D341Med (cell line): Measurements from ENCODE around the gene OR5I1.
"Not testable (repeated sequence)": the region's sequence is repeated elsewhere in the genome, so short reads cannot be mapped to it uniquely, and the experiment has no call there.

Experiments
- DNase-seq: peaks from one replicate; pipeline ENCODE4 v3.0.0; 2012; ENCODE audit warnings: low spot score

The OR5I1 gene

GRCh38 chr11:55936300-55936699 is at the start of gene OR5I1:
Gene OR5I1, minus strand, starts transcription at chr11:55936400. Its CDS starts 0 bp downstream, at chr11:55936400.
- DNase-seq, result no peak

GRCh38 chr11:55970935-55971334 is 34.7 kb upstream of the OR5I1 start:
- no peak for DNase-seq

- no peak for DNase-seq
These were observed 33.6 kb upstream of the OR5I1 start, which contains the start of gene OR10AG1 for GRCh38 chr11:55969845-55970244. Gene OR10AG1, minus strand, starts transcription at chr11:55969945. Its CDS starts 38 bp downstream, at chr11:55969907.

GRCh38 chr11:55967914-55968313 is 31.7 kb upstream of the OR5I1 start:
- no peak for DNase-seq

- no peak for DNase-seq
These were observed 30.2 kb upstream of the OR5I1 start for GRCh38 chr11:55966391-55966790.

- DNase-seq, result no peak
These were observed 20.3 kb upstream of the OR5I1 start for GRCh38 chr11:55956521-55956920.

GRCh38 chr11:55949330-55949729 is 13.1 kb upstream of the OR5I1 start:
- DNase-seq, result no peak

GRCh38 chr11:55942785-55943392 is 6.7 kb upstream of the OR5I1 start:
- peak; percentile 18 for DNase-seq

GRCh38 chr11:55920537-55920936 is 15.7 kb downstream of the OR5I1 start:
- no peak for DNase-seq

GRCh38 chr11:55914482-55914881 is 21.7 kb downstream of the OR5I1 start, which contains the start of gene OR5W2:
Gene OR5W2, minus strand, starts transcription at chr11:55914582. Its CDS starts 0 bp downstream, at chr11:55914582.
- no peak for DNase-seq

- no peak for DNase-seq
These were observed 33.9 kb downstream of the OR5I1 start for GRCh38 chr11:55902308-55902707.

- DNase-seq, result peak; percentile 15
These were observed 41.0 kb downstream of the OR5I1 start for GRCh38 chr11:55895216-55895615.

GRCh38 chr11:55885481-55885880 is 50.7 kb downstream of the OR5I1 start:
- not testable (repeated sequence) for DNase-seq
